Immature natural killer cell (primary cell): ENCODE results near the gene MEGF10. TPM values are rescaled to one million over a fixed set of nuclear protein-coding genes. Genes with fewer than 3 reads are reported as not detected.

Experiments used
- DNase-seq, 3 donors: peaks; one replicate each; pipeline ENCODE4 v3.0.0; 2022; ENCODE audit warnings: mixed read lengths in 1 of 3
- H3K27ac Mint-ChIP-seq, 6 donors: one replicate each; pipeline ENCODE4 v1.8.0; 2020; ENCODE audit warnings: mixed read lengths in 6 of 6, mild to moderate bottlenecking in 5 of 6, inconsistent platforms in 4 of 6, moderate library complexity in 3 of 6
- H3K27me3 Mint-ChIP-seq, 3 donors: one replicate each; pipeline ENCODE4 v1.8.0; 2020 to 2021; ENCODE audit warnings: low read depth in 3 of 3, mild to moderate bottlenecking in 3 of 3, mixed read lengths in 3 of 3, moderate library complexity in 3 of 3, inconsistent platforms in 1 of 3
- H3K36me3 Mint-ChIP-seq, 3 donors: one replicate each; pipeline ENCODE4 v1.8.0; 2020; ENCODE audit warnings: mixed read lengths in 3 of 3, inconsistent platforms in 2 of 3, mild to moderate bottlenecking in 2 of 3
- H3K4me1 Mint-ChIP-seq, 2 donors: one replicate each; pipeline ENCODE4 v1.8.0; 2020; ENCODE audit warnings: inconsistent platforms in 2 of 2, mild to moderate bottlenecking in 2 of 2, mixed read lengths in 2 of 2, moderate library complexity in 1 of 2
- H3K4me3 Mint-ChIP-seq, 5 donors: one replicate each; pipeline ENCODE4 v1.8.0; 2020; ENCODE audit warnings: mild to moderate bottlenecking in 5 of 5, mixed read lengths in 5 of 5, inconsistent platforms in 3 of 5, moderate library complexity in 3 of 5
- H3K9me3 Mint-ChIP-seq, 6 donors: one replicate each; pipeline ENCODE4 v1.8.0; 2020; ENCODE audit warnings: mild to moderate bottlenecking in 6 of 6, mixed read lengths in 6 of 6, inconsistent platforms in 4 of 6, moderate library complexity in 3 of 6
- polyA plus RNA-seq, 3 donors: library from polyadenylated mRNA; unstranded; fragments of 300-500 nt; fragmentation: Illumina TruSeq; gene quantifications; one replicate each; pipeline ENCODE4 v1.2.3, GENCODE V29; 2021

The MEGF10 gene
- polyA plus RNA-seq, 3 donors from 2014 or later, result not detected

GRCh38 chr5:127435821-127436220 lies 145.2 kb downstream of the MEGF10 start:
- H3K36me3 Mint-ChIP-seq, result no peaks in the 10 kb centered on the region
- no peaks in the 10 kb centered on the region for H3K4me1 Mint-ChIP-seq
- no peak overlapping the region for H3K27ac Mint-ChIP-seq
- H3K27me3 Mint-ChIP-seq, result peaks cover 0 to 5% (median 2%) of the 10 kb centered on the region in 3 donors
- no peaks in the 10 kb centered on the region for H3K9me3 Mint-ChIP-seq
- no peak for DNase-seq
- no peak overlapping the region for H3K4me3 Mint-ChIP-seq

- no peaks in the 10 kb centered on the region for H3K4me1 Mint-ChIP-seq
- H3K27me3 Mint-ChIP-seq, result peaks cover 0 to 2% (median 0%) of the 10 kb centered on the region in 3 donors
- H3K27ac Mint-ChIP-seq, result no peak overlapping the region
- H3K9me3 Mint-ChIP-seq, result no peaks in the 10 kb centered on the region
- no peak overlapping the region for H3K4me3 Mint-ChIP-seq
- no peaks in the 10 kb centered on the region for H3K36me3 Mint-ChIP-seq
- DNase-seq, result no peak
Observed at GRCh38 chr5:127439644-127440043, 149.0 kb downstream of the MEGF10 start.

DNA sequence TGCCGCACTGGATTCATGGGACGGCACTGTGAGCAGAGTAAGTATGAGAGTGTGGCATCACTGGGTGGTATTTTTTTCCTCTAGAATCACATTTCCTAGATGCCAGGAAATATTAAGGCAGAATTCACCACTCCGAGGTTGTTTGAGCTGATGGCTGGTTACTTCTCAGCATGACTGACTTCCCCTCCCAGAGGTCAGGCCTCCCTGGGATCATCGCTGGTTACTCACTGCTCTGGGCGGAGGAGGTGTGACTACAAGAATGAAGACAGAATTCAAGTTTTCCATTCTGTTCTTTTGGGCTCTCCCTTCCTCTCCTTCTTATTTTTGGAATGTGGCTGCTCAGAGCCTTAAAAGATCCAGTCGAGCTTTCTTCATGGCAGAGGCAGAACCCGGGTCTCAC lies 150.2 kb downstream of the MEGF10 start:
- peaks cover 0 to 2% (median 0%) of the 10 kb centered on the region in 3 donors for H3K27me3 Mint-ChIP-seq
- no peaks in the 10 kb centered on the region for H3K9me3 Mint-ChIP-seq
- H3K4me3 Mint-ChIP-seq, result no peak overlapping the region
- H3K27ac Mint-ChIP-seq, result no peak overlapping the region
- H3K4me1 Mint-ChIP-seq, result no peaks in the 10 kb centered on the region
- no peaks in the 10 kb centered on the region for H3K36me3 Mint-ChIP-seq
- DNase-seq, result no peak

DNA sequence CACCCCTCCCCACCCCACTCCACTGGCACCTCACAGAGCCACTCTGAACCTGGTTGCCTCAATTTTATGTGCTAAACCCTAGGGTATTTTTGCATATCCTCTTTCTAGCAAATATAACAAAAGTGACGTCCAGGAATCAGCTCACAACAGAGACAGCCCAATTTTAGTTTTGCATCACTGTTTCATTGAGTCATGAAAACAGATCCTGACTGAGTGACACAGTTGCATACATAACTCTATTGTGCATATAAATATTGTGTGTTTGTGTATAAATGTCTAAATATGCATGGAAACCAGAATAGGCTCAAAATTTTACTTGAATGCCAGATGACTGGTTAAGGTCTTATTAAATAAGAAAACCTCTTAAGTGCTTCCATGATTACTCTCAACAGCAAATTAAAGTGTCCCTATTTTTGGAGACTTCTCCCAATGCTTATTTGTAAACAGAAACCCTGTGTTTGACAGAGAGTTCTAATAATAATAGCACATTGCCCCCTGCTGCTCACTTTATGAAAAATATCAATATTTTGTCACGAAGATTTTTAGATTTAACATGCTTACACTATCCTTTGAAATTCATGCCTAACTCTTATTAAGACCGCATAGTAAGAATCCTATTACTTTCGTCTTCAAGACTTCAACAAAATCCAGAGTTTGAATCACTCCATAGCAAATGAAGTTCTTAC lies 151.3 kb downstream of the MEGF10 start:
- Mint-ChIP-seq H3K9me3 (no peaks in the 10 kb centered on the region), H3K27me3 (peaks cover 0 to 2% (median 0%) of the 10 kb centered on the region in 3 donors), H3K27ac (no peak overlapping the region), H3K4me3 (no peak overlapping the region), H3K4me1 (no peaks in the 10 kb centered on the region), H3K36me3 (no peaks in the 10 kb centered on the region)
- DNase-seq, result no peak

DNA sequence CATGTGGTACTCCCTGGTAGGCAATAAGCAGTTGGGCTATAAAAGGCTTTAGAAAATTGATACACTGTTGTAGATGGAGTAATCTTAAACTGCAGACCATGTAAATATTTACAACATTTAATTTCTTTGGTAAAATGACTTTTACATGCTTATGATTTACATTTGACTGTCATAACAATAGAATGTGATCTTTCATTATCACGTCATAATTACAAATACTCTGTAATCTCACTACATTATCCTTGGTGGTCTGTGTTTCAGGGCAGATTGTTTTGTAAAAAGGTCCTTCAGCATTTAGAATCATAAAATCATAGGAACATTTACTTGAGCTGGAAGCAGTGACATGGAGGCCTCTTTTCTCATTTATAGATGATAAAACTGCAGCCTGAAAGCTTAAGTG lies 153.6 kb downstream of the MEGF10 start:
- Mint-ChIP-seq H3K4me1 (no peaks in the 10 kb centered on the region), H3K27ac (no peak overlapping the region), H3K27me3 (peaks cover 0 to 2% (median 0%) of the 10 kb centered on the region in 3 donors), H3K36me3 (no peaks in the 10 kb centered on the region), H3K9me3 (no peaks in the 10 kb centered on the region), H3K4me3 (no peak overlapping the region)
- DNase-seq, result no peak

DNA sequence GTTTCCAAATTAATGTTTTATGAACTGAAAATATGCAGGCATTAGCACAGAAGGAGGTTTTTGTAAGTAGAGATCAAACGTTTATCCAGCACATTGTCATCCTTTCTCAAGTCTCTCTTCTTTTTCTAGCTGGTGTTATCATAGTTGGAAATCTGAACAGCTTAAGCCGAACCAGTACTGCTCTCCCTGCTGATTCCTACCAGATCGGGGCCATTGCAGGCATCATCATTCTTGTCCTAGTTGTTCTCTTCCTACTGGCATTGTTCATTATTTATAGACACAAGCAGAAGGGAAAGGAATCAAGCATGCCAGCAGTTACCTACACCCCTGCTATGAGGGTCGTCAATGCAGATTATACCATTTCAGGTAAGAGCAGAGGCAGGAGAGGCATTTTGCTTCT lies 154.7 kb downstream of the MEGF10 start:
- Mint-ChIP-seq H3K9me3 (no peaks in the 10 kb centered on the region), H3K4me1 (no peaks in the 10 kb centered on the region), H3K27me3 (peaks cover 0 to 2% (median 0%) of the 10 kb centered on the region in 3 donors), H3K4me3 (no peak overlapping the region), H3K27ac (no peak overlapping the region), H3K36me3 (no peaks in the 10 kb centered on the region)
- DNase-seq, result no peak

GRCh38 chr5:127446626-127447025 lies 156.0 kb downstream of the MEGF10 start:
- no peaks in the 10 kb centered on the region for H3K27me3 Mint-ChIP-seq
- DNase-seq, result no peak
- H3K9me3 Mint-ChIP-seq, result no peaks in the 10 kb centered on the region
- H3K36me3 Mint-ChIP-seq, result no peaks in the 10 kb centered on the region
- H3K4me3 Mint-ChIP-seq, result no peak overlapping the region
- no peak overlapping the region for H3K27ac Mint-ChIP-seq
- H3K4me1 Mint-ChIP-seq, result no peaks in the 10 kb centered on the region

GRCh38 chr5:127447827-127448226 lies 157.2 kb downstream of the MEGF10 start:
- H3K9me3 Mint-ChIP-seq, result no peaks in the 10 kb centered on the region
- no peak overlapping the region for H3K27ac Mint-ChIP-seq
- no peaks in the 10 kb centered on the region for H3K36me3 Mint-ChIP-seq
- no peak for DNase-seq
- no peaks in the 10 kb centered on the region for H3K27me3 Mint-ChIP-seq
- no peaks in the 10 kb centered on the region for H3K4me1 Mint-ChIP-seq
- no peak overlapping the region for H3K4me3 Mint-ChIP-seq

- peaks cover 0 to 1% (median 0%) of the 10 kb centered on the region in 3 donors for H3K27me3 Mint-ChIP-seq
Observed at GRCh38 chr5:127450046-127450445, 159.4 kb downstream of the MEGF10 start.

DNA sequence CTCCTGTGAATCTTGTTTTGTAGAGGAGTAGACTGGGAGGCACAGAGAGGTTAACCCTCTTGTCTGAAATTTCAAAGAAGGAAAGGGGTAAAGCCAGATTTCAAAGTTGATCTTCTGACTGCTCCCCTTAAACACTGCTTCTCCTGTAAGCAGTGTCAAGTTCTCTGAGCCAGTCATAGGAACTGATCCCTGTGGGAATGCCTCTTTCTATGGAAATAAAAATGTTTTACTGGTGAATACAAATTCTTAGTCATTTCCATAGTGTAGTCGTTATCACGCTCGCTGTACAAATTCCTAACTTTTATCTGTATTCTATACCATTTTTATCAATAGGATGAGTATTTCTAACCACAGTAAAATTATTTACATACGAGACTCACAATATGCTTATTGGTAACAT lies 160.5 kb downstream of the MEGF10 start:
- Mint-ChIP-seq H3K27me3 (peaks cover 0 to 1% (median 0%) of the 10 kb centered on the region in 3 donors), H3K27ac (no peak overlapping the region), H3K4me1 (no peaks in the 10 kb centered on the region), H3K36me3 (no peaks in the 10 kb centered on the region), H3K4me3 (no peak overlapping the region), H3K9me3 (no peaks in the 10 kb centered on the region)
- DNase-seq, result no peak

More at GRCh38 chr5:127450046-127450445, 159.4 kb downstream of the MEGF10 start:
- Mint-ChIP-seq H3K36me3 (no peaks in the 10 kb centered on the region), H3K27ac (no peak overlapping the region), H3K4me1 (no peaks in the 10 kb centered on the region), H3K4me3 (no peak overlapping the region), H3K9me3 (no peaks in the 10 kb centered on the region)
- no peak for DNase-seq

DNA sequence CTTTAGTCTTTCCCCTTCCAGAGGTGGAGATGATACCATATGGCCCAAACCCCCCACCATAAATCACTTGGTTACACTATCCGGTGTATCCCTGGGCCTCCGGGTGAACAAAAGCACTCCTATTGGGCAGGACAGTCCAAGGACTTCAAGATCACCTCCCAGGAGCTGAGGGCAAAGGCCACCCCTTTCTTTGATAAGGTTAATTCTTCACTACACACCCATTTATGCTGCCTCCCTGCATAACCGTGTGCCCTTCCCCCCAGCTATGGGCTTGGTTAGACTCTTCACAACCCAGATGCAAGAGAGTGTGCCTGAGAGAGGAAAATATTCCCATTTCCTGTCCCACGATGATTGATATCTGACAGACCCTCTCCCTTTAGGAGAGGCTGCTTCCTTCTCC lies 162.0 kb downstream of the MEGF10 start:
- no peak overlapping the region for H3K4me3 Mint-ChIP-seq
- no peak overlapping the region for H3K27ac Mint-ChIP-seq
- no peaks in the 10 kb centered on the region for H3K4me1 Mint-ChIP-seq
- peaks cover 0 to 1% (median 0%) of the 10 kb centered on the region in 3 donors for H3K27me3 Mint-ChIP-seq
- no peaks in the 10 kb centered on the region for H3K9me3 Mint-ChIP-seq
- no peak for DNase-seq
- no peaks in the 10 kb centered on the region for H3K36me3 Mint-ChIP-seq

DNA sequence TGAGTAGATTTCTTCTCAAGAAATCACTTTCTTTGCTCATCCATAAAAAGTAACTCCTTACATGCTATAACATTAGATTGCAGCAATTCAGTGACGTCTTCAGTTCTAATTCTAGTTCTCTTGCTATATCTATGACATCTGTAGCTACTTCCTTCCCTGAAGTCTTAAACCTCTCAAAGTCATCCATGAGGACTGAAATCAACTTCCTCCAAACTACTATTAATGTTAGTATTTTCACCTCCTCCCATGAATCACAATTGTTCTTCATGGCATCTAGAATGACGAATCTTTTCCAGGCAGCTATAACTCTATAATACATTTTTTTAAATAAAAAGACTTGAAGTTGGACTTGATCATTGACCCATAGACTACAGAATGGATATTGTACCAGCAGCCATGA lies 180.6 kb downstream of the MEGF10 start:
- Mint-ChIP-seq H3K27me3 (peaks cover 0 to 2% (median 0%) of the 10 kb centered on the region in 3 donors), H3K4me3 (no peak overlapping the region), H3K27ac (no peak overlapping the region), H3K4me1 (no peaks in the 10 kb centered on the region), H3K36me3 (no peaks in the 10 kb centered on the region), H3K9me3 (no peaks in the 10 kb centered on the region)
- no peak for DNase-seq

GRCh38 chr5:127472700-127473099 lies 182.1 kb downstream of the MEGF10 start:
- Mint-ChIP-seq H3K9me3 (no peaks in the 10 kb centered on the region), H3K4me1 (no peaks in the 10 kb centered on the region), H3K36me3 (no peaks in the 10 kb centered on the region), H3K4me3 (no peak overlapping the region), H3K27me3 (peaks cover 0 to 5% (median 2%) of the 10 kb centered on the region in 3 donors), H3K27ac (no peak overlapping the region)
- DNase-seq, result no peak

GRCh38 chr5:127486471-127486870 lies 195.9 kb downstream of the MEGF10 start:
- peaks cover 0 to 10% (median 4%) of the 10 kb centered on the region in 3 donors for H3K27me3 Mint-ChIP-seq
- H3K9me3 Mint-ChIP-seq, result peaks cover 0 to 2% (median 0%) of the 10 kb centered on the region in 6 donors
- no peaks in the 10 kb centered on the region for H3K4me1 Mint-ChIP-seq
- DNase-seq, result no peak
- no peak overlapping the region for H3K27ac Mint-ChIP-seq
- no peaks in the 10 kb centered on the region for H3K36me3 Mint-ChIP-seq
- H3K4me3 Mint-ChIP-seq, result no peak overlapping the region
